Loucy (cell line): ENCODE results near the gene B4GALNT4.

Experiments used
- CTCF ChIP-seq: fragments of 200-600 bp; sonication (generic); conservative IDR thresholded peaks from 2 replicates; pipeline ENCODE4 v1.5.1; 2014; ENCODE audit warnings: mild to moderate bottlenecking, antibody characterized with exemption, low read length
- EZH2phosphoT487 ChIP-seq: fragments of 200-600 bp; IDR thresholded peaks from 2 replicates; pipeline ENCODE4 v1.6.1; 2018; ENCODE audit warnings: antibody characterized with exemption, mild to moderate bottlenecking, moderate library complexity, borderline replicate concordance

GRCh38 chr11:393219-394033, 24.1 kb downstream of the B4GALNT4 start:
- TF ChIP-seq CTCF = no peak
- no peak for TF ChIP-seq EZH2phosphoT487
